ENCODE results near the gene KDM4B.
A peak's percentile ranks its signal among the peaks of the same experiment; 100 is the strongest.

The KDM4B gene

GRCh38 chr19:5103061-5103701 lies 134.3 kb downstream of the KDM4B start:
- no peak for TF ChIP-seq CTCF (IDR thresholded peaks at IDR 0.05; ENCODE audit: low read depth, low read length)
- DNase-seq (ENCODE audit: low read depth, low spot score), result peak; percentile 75
- in situ Hi-C loops (cut with HindIII; ENCODE audit: low sequenced_read_pairs), result no loop called here
- H3K4me3 ChIP-seq (ENCODE audit: low read depth, low read length), result no peak overlapping the region

GRCh38 chr19:5103812-5104410 lies 135.0 kb downstream of the KDM4B start:
- in situ Hi-C loops (cut with HindIII; ENCODE audit: low sequenced_read_pairs), result no loop called here
- no peak for DNase-seq (ENCODE audit: low read depth, low spot score)
- no peak for TF ChIP-seq CTCF (IDR thresholded peaks at IDR 0.05; ENCODE audit: low read depth, low read length)

GRCh38 chr19:5104871-5105351 lies 136.0 kb downstream of the KDM4B start:
- TF ChIP-seq CTCF (IDR thresholded peaks at IDR 0.05; ENCODE audit: low read depth, low read length), result no peak
- in situ Hi-C loops (cut with HindIII; ENCODE audit: low sequenced_read_pairs), result no loop called here
- DNase-seq (ENCODE audit: low read depth, low spot score), result no peak
- H3K4me3 ChIP-seq (ENCODE audit: low read depth, low read length), result no peak overlapping the region

More at GRCh38 chr19:5103812-5104410, 135.0 kb downstream of the KDM4B start:
- H3K4me3 ChIP-seq (ENCODE audit: low read depth, low read length), result no peak overlapping the region

- no peak overlapping the region for H3K4me3 ChIP-seq (ENCODE audit: low read depth, low read length)
- in situ Hi-C loops (cut with HindIII; ENCODE audit: low sequenced_read_pairs), result no loop called here
- no peak for DNase-seq (ENCODE audit: low read depth, low spot score)
- no peak for TF ChIP-seq CTCF (IDR thresholded peaks at IDR 0.05; ENCODE audit: low read depth, low read length)
Observed at GRCh38 chr19:5106191-5106726, 137.3 kb downstream of the KDM4B start.

- no peak for TF ChIP-seq CTCF (IDR thresholded peaks at IDR 0.05; ENCODE audit: low read depth, low read length)
- in situ Hi-C loops (cut with HindIII; ENCODE audit: low sequenced_read_pairs), result no loop called here
- H3K4me3 ChIP-seq (ENCODE audit: low read depth, low read length), result no peak overlapping the region
- no peak for DNase-seq (ENCODE audit: low read depth, low spot score)
Observed at GRCh38 chr19:5106971-5107370, 138.1 kb downstream of the KDM4B start.

- no peak overlapping the region for H3K4me3 ChIP-seq (ENCODE audit: low read depth, low read length)
- DNase-seq (ENCODE audit: low read depth, low spot score), result peak; percentile 59
- in situ Hi-C loops (cut with HindIII; ENCODE audit: low sequenced_read_pairs), result no loop called here
- TF ChIP-seq CTCF (IDR thresholded peaks at IDR 0.05; ENCODE audit: low read depth, low read length), result no peak
Observed at GRCh38 chr19:5107432-5108122, 138.7 kb downstream of the KDM4B start.
